CD1c-positive myeloid dendritic cell (primary cell): Measurements from ENCODE around the gene CERK.
"Not testable (repeated sequence)": the region's sequence is repeated elsewhere in the genome, so short reads cannot be mapped to it uniquely, and the experiment has no call there.

Experiments used
- DNase-seq: peaks from one replicate; pipeline ENCODE4 v3.0.0-alpha.2; 2016; ENCODE audit errors: extremely low spot score

The CERK gene

GRCh38 chr22:46737976-46738646 is at the start of gene CERK:
Gene CERK (minus strand): TSS chr22:46738252. CDS start chr22:46738148, 104 bp downstream.
- peak; percentile 49 for DNase-seq

GRCh38 chr22:46783721-46784120 is 45.7 kb upstream of the CERK start:
- no peak for DNase-seq

GRCh38 chr22:46782200-46782599 is 44.1 kb upstream of the CERK start:
- DNase-seq = not testable (repeated sequence)

GRCh38 chr22:46781291-46781690 is 43.2 kb upstream of the CERK start:
- no peak for DNase-seq

- DNase-seq = no peak
Measured at GRCh38 chr22:46780453-46780852, 42.4 kb upstream of the CERK start.

- no peak for DNase-seq
Measured at GRCh38 chr22:46779651-46780050, 41.6 kb upstream of the CERK start.

GRCh38 chr22:46779023-46779422 is 41.0 kb upstream of the CERK start:
- DNase-seq = no peak

- peak; percentile 69 for DNase-seq
Measured at GRCh38 chr22:46777609-46777970, 39.5 kb upstream of the CERK start.

GRCh38 chr22:46776876-46777608 is 39.0 kb upstream of the CERK start:
- DNase-seq = peak; percentile 20

- no peak for DNase-seq
Measured at GRCh38 chr22:46775850-46776826, 38.1 kb upstream of the CERK start.

GRCh38 chr22:46774980-46775849 is 37.2 kb upstream of the CERK start:
- no peak for DNase-seq

- peak; percentile 97 for DNase-seq
Measured at GRCh38 chr22:46774253-46774979, 36.4 kb upstream of the CERK start.

- no peak for DNase-seq
Measured at GRCh38 chr22:46773076-46773475, 35.0 kb upstream of the CERK start.

- peak; percentile 88 for DNase-seq
Measured at GRCh38 chr22:46770726-46771125, 32.7 kb upstream of the CERK start.

- DNase-seq = no peak
Measured at GRCh38 chr22:46770151-46770641, 32.1 kb upstream of the CERK start.

- DNase-seq = no peak
Measured at GRCh38 chr22:46769706-46770105, 31.7 kb upstream of the CERK start.

GRCh38 chr22:46769191-46769675 is 31.2 kb upstream of the CERK start:
- no peak for DNase-seq

- no peak for DNase-seq
Measured at GRCh38 chr22:46767249-46767985, 29.4 kb upstream of the CERK start.

- no peak for DNase-seq
Measured at GRCh38 chr22:46766611-46767010, 28.6 kb upstream of the CERK start.
